Measurements from ENCODE around the gene GALR3.

GRCh38 chr22:37796079-37796478 is 27.1 kb upstream of the GALR3 start:
- no peak for TF ChIP-seq POLR2A (IDR thresholded peaks at IDR 0.05)
- TF ChIP-seq CTCF (IDR thresholded peaks at IDR 0.05) = no peak
- TF ChIP-seq POLR2AphosphoS5 (IDR thresholded peaks at IDR 0.05) = no peak
- no peak for TF ChIP-seq EP300 (IDR thresholded peaks at IDR 0.05; ENCODE audit: low read depth)

Measured in transverse colon (tissue), 4 donors.